ENCODE measurements around the gene PLCG2.

DNA sequence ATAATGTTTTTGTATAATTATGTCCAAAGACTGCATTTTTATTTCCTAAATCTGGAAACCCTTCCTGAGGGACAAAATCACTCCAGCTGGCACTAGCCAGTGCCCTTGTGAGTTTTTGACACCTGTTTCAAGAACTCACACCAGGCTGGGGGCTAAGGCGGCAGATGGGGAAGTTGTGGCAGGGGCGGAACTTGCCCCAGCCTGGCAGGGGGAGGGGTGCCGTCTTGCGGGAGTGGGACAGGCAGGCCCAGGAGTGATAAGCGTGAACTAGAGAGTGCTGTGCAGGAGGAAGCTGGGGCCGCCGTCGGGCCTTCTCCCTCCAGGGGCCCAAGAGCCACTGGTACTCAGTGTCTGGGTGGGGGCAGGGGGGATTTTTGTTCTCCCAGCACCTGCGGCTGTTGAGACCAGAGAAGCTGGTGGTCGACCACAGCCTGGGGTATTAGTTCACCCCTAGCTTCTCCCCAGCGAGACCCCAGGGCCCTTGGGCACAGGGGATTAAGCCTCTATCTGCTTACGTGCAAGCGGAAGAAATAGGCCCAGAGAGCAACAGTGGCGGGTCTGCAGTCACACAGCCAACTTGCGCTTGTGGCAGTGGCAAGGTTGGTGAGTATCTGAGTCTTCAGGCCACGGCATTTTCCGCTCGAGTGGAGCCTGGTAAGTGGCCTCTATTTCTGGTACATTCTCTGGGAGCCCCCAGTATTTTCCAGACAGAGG, 40.2 kb upstream of the PLCG2 start:
- no peak for TF ChIP-seq CEBPB (IDR thresholded peaks at IDR 0.05)
- TF ChIP-seq TAF1 (IDR thresholded peaks at IDR 0.05; ENCODE audit: low read depth), result no peak
- TF ChIP-seq, protein P1, sequence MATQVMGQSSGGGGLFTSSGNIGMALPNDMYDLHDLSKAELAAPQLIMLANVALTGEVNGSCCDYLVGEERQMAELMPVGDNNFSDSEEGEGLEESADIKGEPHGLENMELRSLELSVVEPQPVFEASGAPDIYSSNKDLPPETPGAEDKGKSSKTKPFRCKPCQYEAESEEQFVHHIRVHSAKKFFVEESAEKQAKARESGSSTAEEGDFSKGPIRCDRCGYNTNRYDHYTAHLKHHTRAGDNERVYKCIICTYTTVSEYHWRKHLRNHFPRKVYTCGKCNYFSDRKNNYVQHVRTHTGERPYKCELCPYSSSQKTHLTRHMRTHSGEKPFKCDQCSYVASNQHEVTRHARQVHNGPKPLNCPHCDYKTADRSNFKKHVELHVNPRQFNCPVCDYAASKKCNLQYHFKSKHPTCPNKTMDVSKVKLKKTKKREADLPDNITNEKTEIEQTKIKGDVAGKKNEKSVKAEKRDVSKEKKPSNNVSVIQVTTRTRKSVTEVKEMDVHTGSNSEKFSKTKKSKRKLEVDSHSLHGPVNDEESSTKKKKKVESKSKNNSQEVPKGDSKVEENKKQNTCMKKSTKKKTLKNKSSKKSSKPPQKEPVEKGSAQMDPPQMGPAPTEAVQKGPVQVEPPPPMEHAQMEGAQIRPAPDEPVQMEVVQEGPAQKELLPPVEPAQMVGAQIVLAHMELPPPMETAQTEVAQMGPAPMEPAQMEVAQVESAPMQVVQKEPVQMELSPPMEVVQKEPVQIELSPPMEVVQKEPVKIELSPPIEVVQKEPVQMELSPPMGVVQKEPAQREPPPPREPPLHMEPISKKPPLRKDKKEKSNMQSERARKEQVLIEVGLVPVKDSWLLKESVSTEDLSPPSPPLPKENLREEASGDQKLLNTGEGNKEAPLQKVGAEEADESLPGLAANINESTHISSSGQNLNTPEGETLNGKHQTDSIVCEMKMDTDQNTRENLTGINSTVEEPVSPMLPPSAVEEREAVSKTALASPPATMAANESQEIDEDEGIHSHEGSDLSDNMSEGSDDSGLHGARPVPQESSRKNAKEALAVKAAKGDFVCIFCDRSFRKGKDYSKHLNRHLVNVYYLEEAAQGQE (IDR thresholded peaks at IDR 0.05; ENCODE audit: low read depth), result no peak
- TF ChIP-seq RAD21 (IDR thresholded peaks at IDR 0.05; ENCODE audit: low read depth), result no peak
- no peak for TF ChIP-seq EP300 (IDR thresholded peaks at IDR 0.05; ENCODE audit: borderline replicate concordance)
- TF ChIP-seq YY1 (IDR thresholded peaks at IDR 0.05; ENCODE audit: low read depth), result no peak
- TF ChIP-seq, protein P2, sequence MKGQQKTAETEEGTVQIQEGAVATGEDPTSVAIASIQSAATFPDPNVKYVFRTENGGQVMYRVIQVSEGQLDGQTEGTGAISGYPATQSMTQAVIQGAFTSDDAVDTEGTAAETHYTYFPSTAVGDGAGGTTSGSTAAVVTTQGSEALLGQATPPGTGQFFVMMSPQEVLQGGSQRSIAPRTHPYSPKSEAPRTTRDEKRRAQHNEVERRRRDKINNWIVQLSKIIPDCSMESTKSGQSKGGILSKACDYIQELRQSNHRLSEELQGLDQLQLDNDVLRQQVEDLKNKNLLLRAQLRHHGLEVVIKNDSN (IDR thresholded peaks at IDR 0.05), result no peak
- no peak for TF ChIP-seq CREB1 (IDR thresholded peaks at IDR 0.05; ENCODE audit: low read depth)
- TF ChIP-seq, protein P3, sequence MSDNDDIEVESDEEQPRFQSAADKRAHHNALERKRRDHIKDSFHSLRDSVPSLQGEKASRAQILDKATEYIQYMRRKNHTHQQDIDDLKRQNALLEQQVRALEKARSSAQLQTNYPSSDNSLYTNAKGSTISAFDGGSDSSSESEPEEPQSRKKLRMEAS (IDR thresholded peaks at IDR 0.05), result no peak
- TF ChIP-seq ZBTB7A (IDR thresholded peaks at IDR 0.05; ENCODE audit: low read depth), result no peak
- no peak for TF ChIP-seq NFIC (IDR thresholded peaks at IDR 0.05)
- no peak for TF ChIP-seq FOXM1 (IDR thresholded peaks at IDR 0.05; ENCODE audit: borderline replicate concordance, low read depth)
- no peak for TF ChIP-seq TEAD4 (IDR thresholded peaks at IDR 0.05)
